ENCODE data around the gene SAMSN1.

GRCh38 chr21:14451546-14451945, 94.6 kb downstream of the SAMSN1 start:
- TF ChIP-seq CTCF (optimal IDR thresholded peaks at IDR 0.05 in 1 of 3, IDR thresholded peaks at IDR 0.05 in 1 of 3, conservative IDR thresholded peaks at IDR 0.05 in 1 of 3; ENCODE audit: extremely low read depth in 1 of 3, insufficient read depth in 2 of 3, low read length in 3 of 3) = no peak
- TF ChIP-seq EZH2 (IDR thresholded peaks at IDR 0.05; ENCODE audit: low read length) = no peak

Measured in keratinocyte (primary cell).